ENCODE data around the gene ASCL2. TPM values are rescaled to one million over a fixed set of nuclear protein-coding genes. Genes with fewer than 3 reads are reported as not detected.

Gene ASCL2
- total and polyA plus RNA-seq, 2 of the 4 experiments (the other 2 are of a cell fraction), result not detected

DNA sequence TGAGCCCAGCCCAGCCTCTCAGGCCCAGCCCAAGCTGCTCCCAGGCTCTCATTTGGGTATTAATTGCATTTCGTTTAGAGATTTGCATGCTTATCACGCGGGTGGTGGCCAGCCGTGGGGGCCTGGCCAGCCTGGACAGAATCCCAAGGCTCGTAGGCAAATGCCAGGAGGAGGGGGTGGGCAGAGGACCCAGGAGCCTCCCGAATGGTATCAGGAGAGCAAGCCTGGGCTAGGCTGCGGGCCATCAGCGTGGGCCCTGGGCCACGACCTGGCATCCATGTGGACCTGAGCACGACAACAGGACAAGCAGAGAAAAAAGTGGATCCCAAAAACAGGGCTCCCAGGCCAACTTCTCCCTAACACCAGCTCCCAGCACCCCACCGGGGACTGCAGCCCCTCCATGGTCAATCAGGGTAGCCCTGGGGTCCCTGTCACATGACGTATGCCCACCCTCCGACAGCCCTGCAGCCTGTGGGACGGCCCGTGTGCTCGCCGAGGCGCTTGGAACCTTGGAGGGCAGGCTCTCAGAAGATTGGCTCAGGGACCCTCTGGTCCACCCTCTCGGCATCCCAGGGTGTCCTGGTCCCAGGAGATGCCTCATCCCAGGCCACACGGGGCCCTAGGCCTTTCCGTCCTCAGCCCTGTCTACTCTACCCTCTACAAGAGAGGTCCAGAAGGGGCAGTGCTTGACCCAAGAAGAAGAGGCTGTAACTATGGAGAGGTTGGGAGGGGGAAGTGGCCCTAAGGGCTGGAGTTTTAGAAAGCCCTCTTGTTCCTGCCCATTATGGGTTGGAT, 8.8 kb downstream of the ASCL2 start:
- BruUV-seq (replicated peaks), result no TSS peak
- no peaks in the 10 kb centered on the region for H3K79me1 ChIP-seq (ENCODE audit: low read depth in 1 of 2, low read length in 2 of 2)
- DNase-seq, result no peak
- no peak overlapping the region for H3K4me3 ChIP-seq (ENCODE audit: insufficient read depth, low read depth, low read length)
- WGBS, 2 experiments (ENCODE audit: extremely low coverage in 2 of 2, insufficient read length in 1 of 2), result 77% methylated on average over 9 of the region's 21 CpGs; no CpG with 5 or more reads in 1 of the 2 experiments
- H2BK5ac ChIP-seq (ENCODE audit: low read depth, low read length, poor library complexity, severe bottlenecking), result no peak overlapping the region
- H3K4ac ChIP-seq (ENCODE audit: low read depth, low read length), result no peak overlapping the region
- H2BK15ac ChIP-seq (ENCODE audit: low read depth, low read length), result no peak overlapping the region
- no peak overlapping the region for H3K14ac ChIP-seq (replicated peaks; ENCODE audit: low read depth, low read length)
- ATAC-seq (ENCODE audit: low read depth), result no peak
- H3K27ac ChIP-seq (ENCODE audit: insufficient read depth, low read length), result no peak overlapping the region
- H3K9me3 ChIP-seq (ENCODE audit: control insufficient read depth, insufficient read depth, low read length), result no peaks in the 10 kb centered on the region
- no peak overlapping the region for H4K91ac ChIP-seq (ENCODE audit: insufficient read depth, low read depth, low read length)
- H2BK120ac ChIP-seq (ENCODE audit: low read depth, low read length), result no peak overlapping the region
- H3K9ac ChIP-seq (ENCODE audit: low read depth, low read length), result no peak overlapping the region
- H2AFZ ChIP-seq (replicated peaks; ENCODE audit: low read length, poor library complexity), result no peak overlapping the region
- ChIA-PET POLR2A (ENCODE audit: unreplicated experiment) (no interaction called here), CTCF (no interaction called here)
- no peak overlapping the region for H2AK9ac ChIP-seq (replicated peaks; ENCODE audit: low read depth, low read length, poor library complexity)
- no peak overlapping the region for H2AK5ac ChIP-seq (ENCODE audit: low read depth, low read length)
- intact Hi-C loops (cut with micrococcal nuclease), result no loop called here
- dilution Hi-C loops (cut with HindIII; ENCODE audit: low sequenced_read_pairs, unreplicated experiment), result no loop called here
- H4K8ac ChIP-seq (ENCODE audit: low read depth in 2 of 2, low read length in 2 of 2), result no peak overlapping the region
- H4K20me1 ChIP-seq (ENCODE audit: insufficient read depth, low read length), result no peaks in the 10 kb centered on the region
- TF ChIP-seq SMC3 (IDR thresholded peaks at IDR 0.05; ENCODE audit: low read depth, low read length) (no peak), BHLHE40 (IDR thresholded peaks at IDR 0.05; ENCODE audit: low read depth, low read length) (no peak)
- no peak overlapping the region for H3K23ac ChIP-seq (ENCODE audit: low read depth, low read length)
- no peak overlapping the region for H3K4me2 ChIP-seq (ENCODE audit: low read depth, low read length)
- H3K56ac ChIP-seq (ENCODE audit: extremely low read depth, insufficient read depth, low read length), result no peak overlapping the region
- in situ Hi-C loops (cut with MboI; ENCODE audit: low sequenced_read_pairs), result no loop called here
- H3K27me3 ChIP-seq (ENCODE audit: control insufficient read depth, insufficient read depth, low read length), result peaks cover 48% of the 10 kb centered on the region
- H3K36me3 ChIP-seq (ENCODE audit: control insufficient read depth, insufficient read depth, low read length), result no peaks in the 10 kb centered on the region
- no peak overlapping the region for H4K5ac ChIP-seq (ENCODE audit: low read depth, low read length)
- no peaks in the 10 kb centered on the region for H3K9me1 ChIP-seq (ENCODE audit: insufficient read depth, low read length)
- no peak overlapping the region for H3K18ac ChIP-seq (ENCODE audit: low read depth, low read length)
- no peak overlapping the region for H2BK20ac ChIP-seq (ENCODE audit: low read depth, low read length)
- no peaks in the 10 kb centered on the region for H3K4me1 ChIP-seq (ENCODE audit: control insufficient read depth, insufficient read depth, low read length)

Measured in IMR-90 (cell line).